Lung microvascular endothelial cell (primary cell): ENCODE data around the gene OR8J3. TPM values are rescaled to one million over a fixed set of nuclear protein-coding genes. Genes with fewer than 3 reads are reported as not detected.
"Not testable (repeated sequence)": the region's sequence is repeated elsewhere in the genome, so short reads cannot be mapped to it uniquely, and the experiment has no call there.

Experiments used
- DNase-seq, 2 donors: peaks; one replicate each; pipeline versions ENCODE4 v3.0.0 to v3.0.0-alpha.2; 2010; ENCODE audit warnings: low read depth in 2 of 2
- total RNA-seq: library from RNA; depleted of rRNA; stranded (reverse); fragments of >200 nt; gene quantifications from 2 replicates; pipeline ENCODE4 v1.2.1, GENCODE V29; 2014

OR8J3 gene, protein sequence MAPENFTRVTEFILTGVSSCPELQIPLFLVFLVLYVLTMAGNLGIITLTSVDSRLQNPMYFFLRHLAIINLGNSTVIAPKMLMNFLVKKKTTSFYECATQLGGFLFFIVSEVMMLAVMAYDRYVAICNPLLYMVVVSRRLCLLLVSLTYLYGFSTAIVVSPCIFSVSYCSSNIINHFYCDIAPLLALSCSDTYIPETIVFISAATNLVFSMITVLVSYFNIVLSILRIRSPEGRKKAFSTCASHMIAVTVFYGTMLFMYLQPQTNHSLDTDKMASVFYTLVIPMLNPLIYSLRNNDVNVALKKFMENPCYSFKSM
- total RNA-seq: not detected in 2 replicates

DNA sequence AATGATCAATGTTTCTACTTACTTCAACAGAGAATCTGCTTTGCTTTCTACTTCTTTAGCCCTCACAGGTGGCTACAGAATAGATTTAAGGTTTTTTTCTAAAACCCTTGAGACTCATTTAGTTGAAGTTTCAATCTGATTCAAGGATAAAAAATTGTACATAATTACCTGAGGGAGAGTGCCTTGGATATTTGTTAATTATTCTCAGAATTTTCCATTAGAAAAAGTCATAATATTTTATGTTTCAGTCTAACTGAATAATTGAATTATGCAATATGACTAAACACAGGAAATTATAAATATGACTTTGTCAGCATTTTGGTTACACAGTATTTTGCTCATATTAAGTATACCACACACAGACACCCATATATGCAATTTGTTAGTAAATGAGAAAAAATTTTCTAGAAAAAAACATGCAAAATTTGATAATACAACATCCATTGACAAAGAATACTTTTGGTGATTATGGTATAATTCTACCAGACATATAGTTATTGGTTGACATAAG is at the start of gene OR8J3:
Gene OR8J3 (minus strand): TSS at position 51 of the 511 bp plus-strand sequence. CDS start 2,483 bp downstream, outside the sequence.
- DNase-seq: no peak

- DNase-seq: no peak
Measured at GRCh38 chr11:56188602-56189001, 48.6 kb upstream of the OR8J3 start.

GRCh38 chr11:56183459-56183858 is 43.5 kb upstream of the OR8J3 start:
- no peak for DNase-seq

GRCh38 chr11:56176318-56176717 is 36.3 kb upstream of the OR8J3 start, which contains the start of gene OR5J2:
Gene OR5J2, plus strand, starts transcription at chr11:56176618. Its CDS starts 0 bp downstream, at chr11:56176618.
- DNase-seq: no peak

- no peak for DNase-seq
Measured at GRCh38 chr11:56172256-56172830, 32.3 kb upstream of the OR8J3 start.

GRCh38 chr11:56163804-56164203 is 23.8 kb upstream of the OR8J3 start:
- DNase-seq: no peak

DNA sequence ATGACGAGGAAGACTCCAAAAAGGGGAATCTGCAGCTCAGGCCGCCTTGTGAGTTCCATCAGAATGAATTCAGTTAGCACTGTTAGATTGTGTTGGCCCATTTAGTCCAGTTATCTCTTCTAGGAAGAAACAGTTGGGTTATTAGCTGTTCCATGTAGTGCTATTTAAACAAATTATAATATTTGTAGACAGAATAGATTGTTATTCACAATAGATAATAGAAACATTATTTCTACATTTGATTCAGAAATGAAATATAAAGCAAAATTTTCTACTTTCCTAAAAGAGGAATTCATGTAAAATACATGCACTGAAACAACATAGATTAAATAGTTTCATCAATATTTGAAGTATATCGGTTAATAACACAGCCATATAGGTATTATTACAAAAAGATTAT is 20.2 kb upstream of the OR8J3 start, which contains the start of gene OR8K5:
Gene OR8K5 (minus strand): TSS at position 101 of the 400 bp plus-strand sequence. CDS start 0 bp downstream, at position 101.
- DNase-seq: no peak

DNA sequence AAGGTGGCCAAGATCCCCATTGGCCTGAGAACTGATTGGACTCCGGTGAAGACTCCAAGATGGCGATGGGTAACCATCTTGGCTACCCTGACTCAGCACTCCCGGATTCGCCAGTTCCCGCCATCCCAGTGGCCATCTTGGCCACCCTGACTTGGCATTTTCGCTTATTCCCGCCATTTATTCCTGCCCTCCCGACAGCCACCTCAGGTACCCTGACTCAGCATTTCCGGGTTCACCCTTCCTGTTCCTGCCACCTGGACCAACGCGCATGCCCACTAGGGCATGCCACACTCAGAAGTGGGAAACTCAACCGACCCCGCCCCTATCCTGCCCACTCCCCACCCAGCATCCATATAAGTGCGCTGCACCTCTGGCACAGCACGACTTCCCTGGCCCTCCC is 12.3 kb upstream of the OR8J3 start:
- DNase-seq: no peak

DNA sequence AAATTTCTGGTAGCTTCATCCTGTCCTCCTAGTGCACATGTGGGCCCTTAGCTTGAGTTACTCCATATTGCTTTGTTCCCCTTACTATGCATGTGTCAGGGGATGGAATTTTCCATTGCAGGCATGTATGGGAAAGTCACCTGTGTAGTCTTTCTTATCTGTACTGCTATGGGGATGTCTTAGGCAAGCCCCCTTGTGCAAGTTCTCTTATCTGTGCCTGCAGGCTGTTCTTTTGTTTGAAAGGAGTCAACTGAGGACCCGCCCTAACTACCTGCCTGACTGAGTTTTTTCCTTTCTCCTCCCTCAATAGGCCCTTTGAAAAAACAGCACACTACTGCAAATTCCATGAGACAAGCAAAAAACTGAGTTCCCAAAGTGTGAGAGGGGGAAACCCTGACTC is 11.4 kb upstream of the OR8J3 start:
- no peak for DNase-seq

- not testable (repeated sequence) for DNase-seq
Measured at GRCh38 chr11:56143681-56144080, 3.7 kb upstream of the OR8J3 start.

DNA sequence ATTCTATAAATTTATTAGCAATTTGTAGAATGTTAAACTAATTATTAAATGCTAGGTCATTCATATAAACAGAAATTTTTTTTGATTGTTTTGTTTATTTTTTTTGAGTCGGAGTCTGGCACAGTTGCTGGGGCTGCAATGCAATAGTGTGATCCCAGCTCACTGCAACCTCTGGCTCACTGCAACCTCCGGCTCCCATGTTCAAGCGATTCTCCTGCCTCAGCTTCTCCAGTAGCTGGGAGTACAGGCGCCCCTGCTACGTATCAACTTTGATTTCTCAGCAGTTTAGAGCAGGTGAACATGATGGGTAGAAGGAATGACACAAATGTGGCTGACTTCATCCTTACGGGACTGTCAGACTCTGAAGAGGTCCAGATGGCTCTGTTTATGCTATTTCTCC is 17.9 kb downstream of the OR8J3 start, which contains the start of gene OR8H3:
Gene OR8H3 (plus strand): TSS at position 301 of the 400 bp plus-strand sequence. CDS start 0 bp downstream, at position 301.
- no peak for DNase-seq

DNA sequence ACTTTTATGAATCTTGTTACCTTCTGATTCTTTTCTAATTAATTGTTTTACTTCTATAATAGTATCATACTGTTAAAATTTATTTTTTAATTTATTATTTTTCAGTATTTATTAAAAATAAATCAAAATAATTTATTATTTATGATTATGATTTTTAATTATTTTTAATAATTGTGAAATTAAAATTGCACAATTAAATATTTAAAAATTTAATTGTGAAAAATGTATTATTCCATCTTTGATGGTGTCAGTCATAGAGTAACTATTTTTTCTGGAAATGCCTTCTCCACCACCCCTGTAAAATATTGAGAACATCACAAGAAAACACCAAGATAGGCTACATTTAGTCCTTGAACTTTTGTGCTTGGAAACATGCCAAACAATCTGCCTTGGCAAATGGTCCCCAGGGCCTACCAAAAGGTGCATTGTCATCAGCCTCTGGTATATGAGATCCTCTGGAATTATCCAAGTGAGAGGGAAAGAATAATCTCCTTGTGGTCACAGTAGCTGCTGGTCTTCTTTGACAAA is 36.7 kb downstream of the OR8J3 start, which contains the start of gene OR8H2:
Gene OR8H2 (plus strand): TSS at position 478 of the 528 bp plus-strand sequence. CDS start 1,356 bp downstream, outside the sequence.
- DNase-seq: no peak

DNA sequence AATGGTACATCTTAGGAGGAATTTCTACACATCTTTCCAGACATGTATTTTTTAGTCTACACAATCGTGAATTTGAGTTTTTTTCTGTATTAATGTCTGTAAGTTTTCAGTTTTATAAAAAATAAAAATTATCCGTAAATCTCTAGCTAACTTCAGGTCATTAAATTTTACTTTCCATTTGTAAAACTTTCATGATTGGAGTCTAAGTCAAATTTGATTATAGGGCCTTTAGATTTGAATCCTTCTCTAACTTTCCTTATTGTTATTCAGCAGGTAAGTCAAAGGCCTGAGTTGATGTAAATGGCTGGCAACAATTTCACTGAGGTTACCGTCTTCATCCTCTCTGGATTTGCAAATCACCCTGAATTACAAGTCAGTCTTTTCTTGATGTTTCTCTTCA is 47.0 kb downstream of the OR8J3 start, which contains the start of gene OR8I2:
Gene OR8I2 (plus strand): TSS at position 301 of the 400 bp plus-strand sequence. CDS start 0 bp downstream, at position 301.
- DNase-seq: no peak

- no peak for DNase-seq
Measured at GRCh38 chr11:56089697-56090096, 50.3 kb downstream of the OR8J3 start.

Other genes with a start within 250 kb of the OR8J3 start
- not detected in 2 replicates for gene OR5W2, start 225.6 kb downstream of the OR8J3 start, total RNA-seq
- not detected in 2 replicates for gene OR5I1, start 203.8 kb downstream of the OR8J3 start, total RNA-seq
- not detected in 2 replicates for gene OR10AG1, start 170.3 kb downstream of the OR8J3 start, total RNA-seq
- gene OR5F1, start 145.6 kb downstream of the OR8J3 start, total RNA-seq: not detected in 2 replicates
- not detected in 2 replicates for gene OR5AS1, start 112.5 kb downstream of the OR8J3 start, total RNA-seq
- not detected in 2 replicates for gene OR8I2, start 46.9 kb downstream of the OR8J3 start, total RNA-seq
- not detected in 2 replicates for gene OR8H2, start 36.5 kb downstream of the OR8J3 start, total RNA-seq
- not detected in 2 replicates for gene OR8H3, start 17.8 kb downstream of the OR8J3 start, total RNA-seq
- not detected in 2 replicates for gene OR8K5, start 20.1 kb upstream of the OR8J3 start, total RNA-seq
- not detected in 2 replicates for gene OR5J2, start 36.4 kb upstream of the OR8J3 start, total RNA-seq
- gene OR5T2, start 94.1 kb upstream of the OR8J3 start, total RNA-seq: not detected in 2 replicates
- gene OR5T3, start 112.1 kb upstream of the OR8J3 start, total RNA-seq: not detected in 2 replicates
- gene OR5T1, start 134.0 kb upstream of the OR8J3 start, total RNA-seq: not detected in 2 replicates
- not detected in 2 replicates for gene OR8H1, start 152.1 kb upstream of the OR8J3 start, total RNA-seq
- gene OR8K3, start 174.9 kb upstream of the OR8J3 start, total RNA-seq: not detected in 2 replicates
- gene OR8K1, start 205.8 kb upstream of the OR8J3 start, total RNA-seq: not detected in 2 replicates
- not detected in 2 replicates for gene OR8J1, start 214.1 kb upstream of the OR8J3 start, total RNA-seq
- not detected in 2 replicates for gene OR8U1, start 235.4 kb upstream of the OR8J3 start, total RNA-seq